Embryonic facial prominence (tissue), 1 donor: ENCODE results near the gene CPNE4.
"Not testable (repeated sequence)": the region's sequence is repeated elsewhere in the genome, so short reads cannot be mapped to it uniquely, and the experiment has no call there.

Experiments used
- DNase-seq: peaks from one replicate; pipeline ENCODE4 v3.0.0-alpha.2; 2016; ENCODE audit errors: extremely low spot score

CPNE4 gene

GRCh38 chr3:131538968-131539367 is 495.8 kb downstream of the CPNE4 start:
- no peak for DNase-seq

DNA sequence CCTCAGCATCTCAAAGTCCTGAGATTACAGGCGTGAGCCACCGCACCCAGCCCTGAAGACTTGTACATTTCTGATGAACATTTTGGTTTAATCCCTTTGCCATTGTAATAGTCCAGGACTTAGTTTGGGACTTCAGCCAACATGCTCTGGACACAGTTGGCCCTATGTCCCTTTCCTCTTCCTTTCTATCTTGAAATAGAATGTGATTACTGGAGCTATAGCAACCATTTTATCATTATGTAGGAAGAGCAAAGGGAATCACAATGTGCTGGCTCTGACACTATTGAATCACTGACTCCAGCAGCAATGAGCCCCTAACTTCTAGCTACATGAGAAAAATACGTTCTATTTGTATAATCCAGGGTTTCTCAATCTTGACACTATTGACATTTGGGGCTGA is 497.3 kb downstream of the CPNE4 start:
- DNase-seq: no peak

DNA sequence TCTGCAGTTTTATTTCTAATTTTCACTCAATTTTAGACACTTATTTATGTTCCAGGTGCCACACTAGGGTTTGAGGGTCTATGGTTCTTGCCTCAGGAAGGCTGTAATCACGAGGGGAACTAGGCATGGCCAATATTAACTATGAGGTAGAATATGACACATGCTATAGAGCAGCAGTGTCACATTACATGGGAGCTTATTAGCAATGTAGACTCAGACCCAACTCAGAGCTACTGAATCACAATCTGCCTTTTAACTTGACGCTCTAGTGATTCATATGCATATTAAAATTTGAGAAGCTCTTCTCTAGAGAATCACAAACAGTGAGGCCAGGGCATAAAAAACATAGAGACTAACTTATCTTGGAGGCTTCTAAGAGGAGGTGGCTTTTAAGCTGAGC is 499.2 kb downstream of the CPNE4 start:
- no peak for DNase-seq

- DNase-seq: no peak
These were observed 499.7 kb downstream of the CPNE4 start for GRCh38 chr3:131535131-131535530.

DNA sequence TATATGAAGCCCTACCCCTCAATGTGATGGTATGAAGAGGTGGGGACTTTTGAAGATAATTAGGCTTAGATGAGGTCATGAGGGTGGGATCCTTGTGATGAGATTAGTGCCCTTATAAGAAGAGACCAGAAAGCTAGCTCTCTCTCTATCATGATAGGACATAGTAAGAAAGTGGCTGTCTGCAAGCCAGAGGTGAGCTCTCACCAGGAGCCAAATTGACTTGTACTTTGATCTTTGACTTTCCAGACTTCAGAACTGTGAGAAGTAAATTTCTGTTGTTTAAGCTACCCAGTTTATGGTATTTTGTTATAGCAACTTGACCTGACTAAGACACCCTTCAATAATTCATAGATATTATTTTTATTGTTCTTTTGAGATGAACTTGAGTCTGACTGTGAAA is 502.2 kb downstream of the CPNE4 start:
- DNase-seq: no peak

DNA sequence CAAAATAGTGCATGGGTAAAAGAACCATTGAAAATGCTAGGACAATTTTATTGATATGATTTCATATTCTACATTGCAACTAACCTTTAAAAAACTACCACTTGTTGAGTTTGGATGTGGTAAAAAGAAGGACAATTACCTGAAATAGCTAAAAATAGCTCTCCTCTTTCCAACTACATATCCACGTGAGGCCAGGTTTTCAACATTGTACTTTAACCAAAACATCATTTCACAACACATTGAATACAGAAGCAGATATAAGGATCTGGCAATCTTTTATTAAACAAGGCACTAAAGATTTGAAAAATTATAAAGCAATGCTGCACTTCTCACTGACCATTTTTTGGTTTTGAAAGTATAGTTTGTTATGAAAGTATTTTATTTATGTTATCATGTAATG is 504.0 kb downstream of the CPNE4 start:
- no peak for DNase-seq

DNA sequence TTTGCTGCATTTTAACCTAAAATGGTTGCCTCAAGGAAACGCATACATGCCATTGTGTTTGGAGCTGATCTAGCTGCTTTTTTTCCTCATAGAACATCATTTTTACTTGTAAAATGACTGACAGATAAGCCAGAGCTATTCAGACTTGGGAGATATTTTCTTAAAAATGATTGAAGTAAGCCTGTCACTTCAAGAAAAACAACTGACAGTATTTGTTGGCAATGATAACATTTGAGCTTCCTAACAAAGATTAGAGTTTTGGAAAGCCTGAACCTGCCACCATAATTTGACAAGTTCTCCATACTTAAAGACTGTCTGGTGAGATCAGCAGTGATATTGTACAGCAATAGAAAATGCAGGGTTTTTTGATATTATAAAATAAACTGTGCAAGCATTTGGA is 504.4 kb downstream of the CPNE4 start:
- DNase-seq: no peak

GRCh38 chr3:131526801-131527347 is 507.9 kb downstream of the CPNE4 start:
- no peak for DNase-seq

DNA sequence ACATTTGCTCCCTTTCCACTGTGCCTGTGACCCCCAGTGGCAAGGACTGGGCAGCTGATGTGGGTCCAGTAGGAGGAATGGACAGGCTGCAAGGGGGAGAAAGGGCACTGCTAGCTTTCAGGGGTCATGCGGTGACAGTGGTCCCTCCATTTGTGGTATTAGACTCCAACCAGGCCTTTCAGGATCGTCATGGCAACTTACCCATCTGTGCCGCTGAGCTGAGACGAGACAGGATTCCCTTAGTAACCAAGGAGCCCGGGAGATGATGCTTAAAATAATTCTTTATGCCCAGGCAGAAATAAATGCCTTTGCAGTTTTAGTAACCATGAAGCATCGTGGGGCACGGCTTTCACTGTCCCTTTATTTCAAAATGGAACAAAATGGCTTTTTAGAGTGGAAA is 516.1 kb downstream of the CPNE4 start:
- DNase-seq: no peak

DNA sequence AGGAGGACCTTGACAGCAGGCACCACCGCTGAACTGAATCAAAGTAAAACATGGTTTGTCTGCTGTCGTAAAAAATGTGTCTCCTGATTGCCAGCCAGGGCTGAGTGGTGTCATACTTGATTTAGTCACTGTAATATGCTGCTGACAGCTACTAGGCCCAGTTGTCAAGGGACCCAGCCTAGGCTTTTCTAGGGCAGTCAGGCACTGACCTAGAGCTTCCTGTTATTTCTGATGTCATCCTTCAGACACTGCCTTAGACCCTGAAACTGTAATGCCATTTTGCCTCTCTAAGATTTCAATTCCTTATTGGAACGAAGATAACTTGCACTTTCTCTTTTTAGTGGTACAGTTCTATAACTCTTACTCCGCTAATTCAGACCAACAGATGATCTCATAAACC is 529.4 kb downstream of the CPNE4 start:
- no peak for DNase-seq

DNA sequence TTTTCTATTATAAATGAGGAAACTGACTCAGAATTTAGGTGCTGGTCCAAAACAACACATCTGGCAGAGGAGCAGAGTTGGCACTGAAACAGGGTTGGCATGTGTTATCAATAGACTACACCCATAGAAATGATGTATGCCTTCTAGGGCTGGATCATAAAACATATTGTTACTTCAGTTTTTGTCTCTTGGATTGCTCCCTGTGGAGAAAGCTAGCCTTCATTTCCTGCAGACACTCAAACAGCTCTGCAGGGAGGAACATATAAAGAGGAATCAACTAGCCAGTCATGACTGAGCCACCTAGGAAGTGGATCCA is 531.5 kb downstream of the CPNE4 start:
- DNase-seq: no peak

DNA sequence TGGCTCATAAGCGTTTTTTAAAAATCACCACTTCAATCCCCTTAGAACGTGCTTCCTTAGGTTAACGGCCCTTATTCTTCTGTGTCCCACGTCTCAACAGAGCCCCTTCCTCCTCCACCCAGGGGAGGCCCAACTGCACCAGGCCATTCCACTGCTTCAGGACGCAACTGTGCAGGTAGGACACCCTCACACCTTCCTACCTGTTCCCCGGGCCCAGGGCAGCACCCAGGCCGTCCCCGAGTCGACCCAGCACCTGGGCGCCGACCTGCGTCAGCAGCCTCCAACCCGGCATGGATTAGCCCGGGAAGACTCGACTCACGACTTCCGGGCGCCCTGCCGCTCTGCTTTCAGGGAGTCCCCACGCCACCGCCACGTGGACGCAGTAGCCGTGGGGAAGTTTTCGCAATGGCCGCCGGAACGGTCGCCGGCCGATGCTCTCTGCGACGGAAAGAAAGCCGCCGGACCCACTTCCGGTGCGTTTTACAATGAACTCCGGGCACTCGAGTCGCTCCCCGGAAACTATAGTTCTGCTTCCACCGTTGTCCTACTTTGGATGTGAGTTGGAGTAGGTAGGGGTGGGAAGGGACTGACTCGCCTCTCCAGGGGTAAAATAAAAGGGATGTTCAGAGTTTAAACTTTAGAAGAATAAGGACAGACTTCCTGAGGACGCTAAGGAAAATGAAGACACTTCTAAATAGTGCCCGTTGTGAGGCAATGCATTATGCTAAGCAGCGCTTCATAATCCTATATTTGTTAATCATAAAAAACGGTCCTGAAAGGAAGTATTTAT is 532.1 kb downstream of the CPNE4 start, which contains the start of gene MRPL3:
Gene MRPL3, minus strand, starts transcription at position 442 of the 790 bp plus-strand sequence. Its CDS starts 150 bp downstream, at position 292.
- DNase-seq: peak; percentile 80

- DNase-seq: no peak
These were observed 532.9 kb downstream of the CPNE4 start for GRCh38 chr3:131501949-131502348.

- DNase-seq: no peak
These were observed 540.1 kb downstream of the CPNE4 start for GRCh38 chr3:131494706-131495105.

- DNase-seq: no peak
These were observed 543.0 kb downstream of the CPNE4 start for GRCh38 chr3:131491775-131492174.

DNA sequence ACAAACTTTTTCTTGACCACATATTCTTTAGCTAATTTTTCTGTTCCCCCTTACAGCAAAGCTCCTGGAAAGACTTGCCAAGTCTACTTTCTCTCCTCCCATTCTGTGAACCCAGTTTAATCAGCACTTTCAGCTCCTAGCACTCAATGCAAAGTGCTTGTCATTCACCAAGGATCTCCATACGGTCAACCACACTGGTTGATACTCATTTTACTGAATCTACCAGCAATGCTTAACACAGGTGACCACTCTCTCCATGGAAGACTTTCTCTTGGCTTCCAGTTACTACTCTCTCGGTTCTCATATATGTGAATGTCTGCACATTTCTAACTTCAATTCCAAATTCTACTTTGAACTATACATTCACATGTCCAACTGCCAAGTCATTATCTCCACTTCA is 543.7 kb downstream of the CPNE4 start:
- DNase-seq: no peak

DNA sequence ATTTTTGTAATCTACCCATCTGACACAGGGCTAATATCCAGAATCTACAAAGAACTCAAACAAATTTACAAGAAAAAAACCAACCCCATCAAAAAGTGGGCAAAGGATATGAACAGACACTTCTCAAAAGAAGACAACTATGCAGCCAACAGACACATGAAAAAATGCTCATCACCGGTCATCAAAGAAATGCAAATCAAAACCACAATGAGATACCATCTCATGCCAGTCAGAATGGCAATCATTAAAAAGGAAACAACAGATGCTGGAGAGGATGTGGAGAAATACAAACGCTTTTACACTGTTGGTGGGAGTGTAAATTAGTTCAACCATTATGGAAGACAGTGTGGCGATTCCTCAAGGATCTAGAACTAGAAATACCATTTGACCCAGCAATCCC is 548.3 kb downstream of the CPNE4 start:
- DNase-seq: not testable (repeated sequence)

DNA sequence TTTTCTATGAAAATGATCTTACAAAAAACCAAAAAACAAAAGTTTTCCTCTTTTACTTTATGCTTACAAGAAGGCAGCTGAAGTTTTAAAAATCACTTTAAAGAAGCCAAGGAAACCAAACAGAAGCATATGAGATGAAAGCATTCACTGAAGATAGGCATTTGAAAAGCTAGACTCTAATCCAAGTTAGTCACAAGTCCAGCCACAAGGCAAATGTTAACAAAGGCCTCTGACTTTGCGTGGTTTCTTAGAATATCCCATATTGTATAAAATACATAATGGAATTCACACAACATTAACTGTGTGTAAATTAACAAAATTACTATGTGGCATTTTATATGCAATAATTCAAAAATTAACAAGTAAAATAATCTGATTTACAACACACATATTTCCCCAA is 549.7 kb downstream of the CPNE4 start:
- DNase-seq: no peak

- no peak for DNase-seq
These were observed 550.2 kb downstream of the CPNE4 start for GRCh38 chr3:131484496-131485111.
